Gastroesophageal sphincter (tissue), 3 donors: ENCODE measurements around the gene CFDP1.

ENCODE experiments used
- CTCF ChIP-seq, 4 experiments: fragments of 200-600 bp in 2 of 4; fragments of 450-650 bp in 2 of 4; sonication (generic) in 1 of 4; IDR thresholded peaks; one replicate each; pipeline ENCODE4 v1.5.1; 2017 to 2019; ENCODE audit warnings: antibody characterized with exemption in 4 of 4, mild to moderate bottlenecking in 2 of 4, moderate library complexity in 2 of 4
- EP300 ChIP-seq: sonication (generic); formaldehyde crosslinking; IDR thresholded peaks from one replicate; pipeline ENCODE4 v1.6.1; 2017; ENCODE audit warnings: antibody characterized with exemption, mild to moderate bottlenecking
- POLR2A ChIP-seq, 2 donors: fragments of 450-650 bp; IDR thresholded peaks; one replicate each; pipeline ENCODE4 v1.6.1; 2017; ENCODE audit warnings: antibody characterized with exemption in 2 of 2, mild to moderate bottlenecking in 2 of 2, moderate library complexity in 1 of 2
- POLR2AphosphoS5 ChIP-seq: sonication (generic); formaldehyde crosslinking; IDR thresholded peaks from one replicate; pipeline ENCODE4 v1.6.1; 2017; ENCODE audit warnings: antibody characterized with exemption

- TF ChIP-seq POLR2A (IDR thresholded peaks at IDR 0.05) (no peak), CTCF (IDR thresholded peaks at IDR 0.05) (no peak), EP300 (no peak), POLR2AphosphoS5 (no peak)
Measured at GRCh38 chr16:75258807-75259141, 174.5 kb downstream of the CFDP1 start.
